C1 segment of cervical spinal cord (tissue), 14 donors: Measurements from ENCODE around the gene RC3H2.

Source experiments
- DNase-seq, 14 donors: peaks; one replicate each; lab custom pipeline; 2025; lab: John Stamatoyannopoulos, UW

The RC3H2 gene, protein sequence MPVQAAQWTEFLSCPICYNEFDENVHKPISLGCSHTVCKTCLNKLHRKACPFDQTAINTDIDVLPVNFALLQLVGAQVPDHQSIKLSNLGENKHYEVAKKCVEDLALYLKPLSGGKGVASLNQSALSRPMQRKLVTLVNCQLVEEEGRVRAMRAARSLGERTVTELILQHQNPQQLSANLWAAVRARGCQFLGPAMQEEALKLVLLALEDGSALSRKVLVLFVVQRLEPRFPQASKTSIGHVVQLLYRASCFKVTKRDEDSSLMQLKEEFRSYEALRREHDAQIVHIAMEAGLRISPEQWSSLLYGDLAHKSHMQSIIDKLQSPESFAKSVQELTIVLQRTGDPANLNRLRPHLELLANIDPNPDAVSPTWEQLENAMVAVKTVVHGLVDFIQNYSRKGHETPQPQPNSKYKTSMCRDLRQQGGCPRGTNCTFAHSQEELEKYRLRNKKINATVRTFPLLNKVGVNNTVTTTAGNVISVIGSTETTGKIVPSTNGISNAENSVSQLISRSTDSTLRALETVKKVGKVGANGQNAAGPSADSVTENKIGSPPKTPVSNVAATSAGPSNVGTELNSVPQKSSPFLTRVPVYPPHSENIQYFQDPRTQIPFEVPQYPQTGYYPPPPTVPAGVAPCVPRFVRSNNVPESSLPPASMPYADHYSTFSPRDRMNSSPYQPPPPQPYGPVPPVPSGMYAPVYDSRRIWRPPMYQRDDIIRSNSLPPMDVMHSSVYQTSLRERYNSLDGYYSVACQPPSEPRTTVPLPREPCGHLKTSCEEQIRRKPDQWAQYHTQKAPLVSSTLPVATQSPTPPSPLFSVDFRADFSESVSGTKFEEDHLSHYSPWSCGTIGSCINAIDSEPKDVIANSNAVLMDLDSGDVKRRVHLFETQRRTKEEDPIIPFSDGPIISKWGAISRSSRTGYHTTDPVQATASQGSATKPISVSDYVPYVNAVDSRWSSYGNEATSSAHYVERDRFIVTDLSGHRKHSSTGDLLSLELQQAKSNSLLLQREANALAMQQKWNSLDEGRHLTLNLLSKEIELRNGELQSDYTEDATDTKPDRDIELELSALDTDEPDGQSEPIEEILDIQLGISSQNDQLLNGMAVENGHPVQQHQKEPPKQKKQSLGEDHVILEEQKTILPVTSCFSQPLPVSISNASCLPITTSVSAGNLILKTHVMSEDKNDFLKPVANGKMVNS

DNA sequence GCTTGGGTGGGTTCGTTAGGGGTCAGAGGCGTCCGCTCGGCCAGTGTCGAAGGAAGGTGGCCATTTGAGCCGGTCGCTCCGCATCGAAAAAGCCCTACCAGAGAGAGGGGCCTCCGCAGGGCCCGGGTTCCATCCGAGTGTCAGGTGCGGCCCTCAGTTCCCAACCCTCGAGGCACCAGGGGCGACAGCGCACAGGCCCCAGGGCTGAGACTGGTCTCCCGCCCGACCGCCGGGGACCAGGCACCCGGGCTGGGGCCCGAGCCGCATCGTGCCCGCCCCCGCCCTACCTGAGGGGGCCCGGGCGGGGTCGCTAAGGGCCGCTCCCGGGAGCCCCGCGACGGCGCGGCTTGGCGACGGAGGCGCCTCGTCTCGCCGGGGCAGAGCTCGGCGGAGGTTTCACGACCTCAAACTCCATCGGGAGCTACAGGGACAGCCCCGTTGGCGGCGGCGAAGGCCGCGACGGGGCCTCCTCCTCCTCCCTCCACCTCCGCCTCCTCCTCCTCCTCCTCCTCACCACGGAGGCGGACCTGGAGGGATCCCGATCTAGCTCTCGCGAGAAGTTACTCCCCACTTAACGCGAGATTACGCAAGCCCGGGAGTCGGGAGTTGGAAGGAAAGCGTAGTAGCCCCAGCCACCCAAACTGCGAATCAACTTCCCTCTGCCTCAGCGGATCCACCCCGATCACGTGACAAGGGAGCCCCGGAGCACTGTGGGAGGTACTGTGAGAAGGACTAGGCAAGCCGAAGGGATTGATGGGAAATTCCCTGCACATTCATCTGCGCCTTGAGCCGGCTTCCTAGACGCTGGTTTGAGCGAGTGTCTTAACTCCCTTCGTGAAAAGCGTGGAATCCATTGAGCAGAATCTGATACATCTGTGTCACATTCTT is at the start of gene RC3H2:
Gene RC3H2, minus strand, starts transcription at position 537 of the 888 bp plus-strand sequence. CDS start 7,850 bp downstream, outside the sequence.
- peak; percentile 89 to 100 (median 98) for DNase-seq

DNA sequence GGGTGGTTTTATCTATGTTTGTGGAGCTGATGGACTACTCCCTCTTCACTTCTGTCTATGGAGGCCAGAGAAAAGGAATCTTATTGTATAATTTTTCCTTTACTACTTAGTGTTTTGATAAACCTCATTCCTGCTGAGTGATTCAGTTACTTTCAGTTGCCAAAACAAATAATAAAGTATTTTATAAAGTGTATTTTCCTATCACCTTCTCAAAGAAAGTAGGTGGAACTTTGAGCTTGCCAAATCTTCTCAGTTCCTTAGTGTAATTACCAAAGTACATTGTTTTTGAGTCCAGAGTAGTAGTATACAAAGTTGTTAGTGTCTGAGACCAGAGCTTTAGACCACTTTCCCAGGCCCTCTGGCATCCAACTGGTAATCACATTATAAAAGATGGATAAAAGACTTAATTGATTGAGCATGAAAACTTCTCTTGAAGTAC is 49.1 kb upstream of the RC3H2 start:
- no peak for DNase-seq

DNA sequence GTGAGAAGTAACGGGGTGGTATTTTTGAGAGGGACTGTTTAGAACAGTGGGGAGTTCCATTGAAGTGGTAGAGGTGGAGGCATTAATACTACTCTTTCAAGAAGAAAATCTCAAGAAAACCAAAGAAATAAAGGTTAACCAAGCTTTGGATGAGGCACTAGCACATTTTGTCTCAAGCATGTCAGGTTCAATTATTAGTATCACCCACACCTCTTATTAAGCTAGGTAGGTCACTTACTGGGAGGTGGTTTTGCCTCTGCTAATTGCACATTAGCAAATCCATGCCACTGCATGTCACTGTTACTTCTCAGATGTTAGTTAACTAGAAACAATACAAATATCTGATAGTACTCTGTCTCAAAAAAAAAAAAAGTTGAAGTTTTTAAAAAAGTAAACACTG is 45.9 kb upstream of the RC3H2 start:
- DNase-seq = no peak

DNA sequence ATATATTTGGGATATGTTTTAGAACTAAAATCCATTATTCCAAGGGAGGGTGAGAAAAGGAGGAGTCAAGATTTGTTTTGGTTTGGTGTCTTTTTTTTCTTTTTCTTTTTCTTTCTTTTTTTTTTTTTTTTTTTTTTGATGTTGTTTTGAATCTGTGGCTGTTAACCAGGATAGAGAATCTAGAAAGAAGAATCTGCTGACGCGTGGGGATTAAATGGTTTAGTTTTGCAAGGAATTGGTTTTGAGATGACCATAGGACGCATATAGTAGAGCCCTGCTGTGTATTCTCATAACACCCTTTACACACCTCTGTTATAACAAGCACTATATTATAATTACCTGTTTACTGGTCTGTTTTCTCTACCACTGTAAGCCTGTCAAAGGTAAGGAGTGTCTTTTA is 45.1 kb upstream of the RC3H2 start:
- DNase-seq = no peak

DNA sequence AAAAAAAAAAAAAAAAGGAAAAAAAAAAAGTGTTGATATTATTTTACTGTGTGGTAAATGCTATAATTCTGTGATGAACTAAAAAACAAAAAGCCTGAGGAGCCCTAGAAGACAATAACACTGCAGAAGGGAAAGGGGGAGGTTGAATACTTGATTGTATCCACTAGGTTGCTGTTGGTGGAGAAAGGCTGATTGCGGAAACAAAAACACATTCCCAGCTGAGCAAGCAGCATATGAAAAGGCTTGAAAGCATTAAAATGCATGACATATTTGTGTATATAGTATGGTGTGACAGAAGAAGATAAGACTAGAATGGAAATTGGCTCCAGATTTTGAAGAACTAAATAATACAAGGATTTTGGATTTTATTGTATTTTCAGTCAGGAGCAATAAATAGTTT is 44.5 kb upstream of the RC3H2 start:
- DNase-seq = no peak

DNA sequence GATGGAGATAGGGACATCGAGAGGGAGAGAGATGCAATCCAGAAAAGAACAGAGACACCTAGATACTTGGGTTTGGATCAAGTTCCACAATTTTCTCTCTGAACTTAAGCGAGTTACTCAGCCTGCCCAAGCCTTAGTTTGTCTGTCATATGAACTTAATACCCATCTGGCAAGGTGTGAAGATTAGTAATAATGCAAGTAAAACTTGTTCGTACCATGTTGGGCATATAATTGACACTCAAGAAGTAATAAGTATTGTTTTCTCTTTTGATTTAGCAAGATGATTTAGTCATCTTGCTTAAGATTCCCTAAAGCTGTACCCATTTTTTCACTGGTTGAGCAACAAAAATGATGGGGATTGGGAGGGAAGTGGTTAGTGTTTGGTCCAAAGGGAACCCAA is 43.2 kb upstream of the RC3H2 start:
- no peak for DNase-seq

DNA sequence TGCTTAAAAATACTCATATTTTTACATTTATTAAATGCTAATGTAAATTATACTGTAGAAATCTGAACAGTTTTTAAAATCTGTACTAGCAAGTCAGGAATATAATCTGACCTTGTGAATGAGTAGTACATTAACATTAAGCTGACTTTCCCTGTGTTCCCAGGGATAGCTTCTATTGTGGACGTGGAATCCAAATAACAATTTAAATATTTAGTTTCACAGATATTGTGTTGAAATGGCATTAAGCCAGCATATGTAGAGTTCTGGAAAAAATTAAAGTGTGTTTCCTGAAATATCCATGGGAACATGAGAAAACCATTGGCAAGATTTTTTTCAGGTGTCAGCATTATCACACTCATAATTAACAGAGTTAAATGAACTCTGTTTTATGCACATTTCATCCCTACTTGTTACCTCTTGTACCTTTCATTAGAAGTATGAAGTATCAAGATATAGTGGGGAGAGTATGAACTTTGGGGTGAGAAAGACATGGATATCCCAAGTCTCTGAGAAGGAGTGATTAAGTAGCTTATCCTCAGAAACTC is 41.4 kb upstream of the RC3H2 start:
- no peak for DNase-seq

DNA sequence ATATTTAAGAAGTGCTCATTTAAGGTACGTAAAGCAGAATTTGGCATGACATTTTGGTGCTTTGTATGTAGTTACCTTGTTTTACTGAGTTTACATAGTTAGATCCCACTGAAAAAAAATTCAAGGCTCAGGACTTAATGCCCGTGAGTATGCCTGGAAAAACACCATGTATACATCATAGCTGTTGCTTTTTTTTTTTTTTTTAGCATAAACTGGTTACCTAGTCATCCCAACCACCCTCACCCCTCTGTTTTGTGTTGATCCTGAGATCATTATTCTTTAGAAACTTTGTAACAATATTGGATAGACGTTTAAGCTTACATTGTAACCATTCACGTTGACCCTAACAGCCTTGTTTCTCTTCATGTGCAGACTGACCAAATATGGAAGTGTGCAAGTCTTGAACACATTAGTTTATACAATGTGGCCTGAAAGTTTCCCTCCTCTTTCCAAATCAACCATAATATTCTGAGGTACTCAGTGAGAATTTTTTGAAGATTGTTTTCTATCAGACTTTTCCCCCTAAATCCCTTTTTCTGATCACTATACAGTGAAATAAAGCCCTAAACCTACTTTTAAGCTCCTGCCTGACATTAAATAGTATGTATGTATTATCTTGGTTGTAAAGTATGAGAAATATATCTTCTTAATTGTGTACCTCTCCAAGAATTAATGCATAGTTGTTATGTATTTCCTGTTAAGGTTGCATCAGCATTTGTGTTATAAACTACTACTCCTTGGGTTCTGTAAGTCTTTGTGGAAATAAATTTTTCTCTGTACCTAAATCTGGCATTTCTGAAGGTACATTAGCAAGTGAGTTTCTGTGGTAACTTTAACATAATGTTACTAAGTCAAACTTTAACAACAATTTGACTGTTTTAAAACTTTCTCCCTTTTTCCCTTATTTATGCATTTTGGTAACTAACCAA is 40.1 kb upstream of the RC3H2 start:
- DNase-seq = no peak

DNA sequence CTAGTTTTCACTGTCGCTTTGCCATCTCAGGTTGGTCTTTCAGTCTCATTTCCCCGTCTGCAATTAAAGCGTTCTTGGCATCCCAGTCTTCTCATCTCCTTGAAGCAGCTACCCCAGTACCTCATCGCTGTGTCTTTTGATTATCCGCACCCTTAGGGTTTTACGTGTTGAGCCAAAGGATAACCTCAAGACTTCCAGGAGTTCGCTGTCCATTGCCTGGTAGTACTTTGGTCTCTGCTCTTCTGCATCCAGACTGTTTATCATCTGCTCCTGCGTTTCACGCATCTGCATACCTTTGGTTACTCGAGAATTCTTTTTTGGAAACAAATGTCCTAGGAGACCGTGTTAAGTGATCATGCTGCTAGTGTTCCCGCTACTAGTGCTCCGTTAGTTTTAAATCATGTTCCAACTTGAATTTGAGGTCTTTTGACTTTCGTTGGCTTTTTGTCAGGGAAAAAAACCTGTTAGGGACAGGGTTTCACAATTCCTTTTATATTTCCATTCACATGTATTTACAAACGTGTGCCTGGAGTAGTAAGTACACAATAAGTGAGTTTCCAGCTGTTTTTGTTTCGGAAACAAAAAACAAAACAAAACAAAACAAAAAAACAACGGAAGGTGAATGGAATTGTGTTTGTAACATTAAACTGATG is 36.5 kb upstream of the RC3H2 start:
- DNase-seq = peak in 2 of 14 donors; percentile 36 to 45

DNA sequence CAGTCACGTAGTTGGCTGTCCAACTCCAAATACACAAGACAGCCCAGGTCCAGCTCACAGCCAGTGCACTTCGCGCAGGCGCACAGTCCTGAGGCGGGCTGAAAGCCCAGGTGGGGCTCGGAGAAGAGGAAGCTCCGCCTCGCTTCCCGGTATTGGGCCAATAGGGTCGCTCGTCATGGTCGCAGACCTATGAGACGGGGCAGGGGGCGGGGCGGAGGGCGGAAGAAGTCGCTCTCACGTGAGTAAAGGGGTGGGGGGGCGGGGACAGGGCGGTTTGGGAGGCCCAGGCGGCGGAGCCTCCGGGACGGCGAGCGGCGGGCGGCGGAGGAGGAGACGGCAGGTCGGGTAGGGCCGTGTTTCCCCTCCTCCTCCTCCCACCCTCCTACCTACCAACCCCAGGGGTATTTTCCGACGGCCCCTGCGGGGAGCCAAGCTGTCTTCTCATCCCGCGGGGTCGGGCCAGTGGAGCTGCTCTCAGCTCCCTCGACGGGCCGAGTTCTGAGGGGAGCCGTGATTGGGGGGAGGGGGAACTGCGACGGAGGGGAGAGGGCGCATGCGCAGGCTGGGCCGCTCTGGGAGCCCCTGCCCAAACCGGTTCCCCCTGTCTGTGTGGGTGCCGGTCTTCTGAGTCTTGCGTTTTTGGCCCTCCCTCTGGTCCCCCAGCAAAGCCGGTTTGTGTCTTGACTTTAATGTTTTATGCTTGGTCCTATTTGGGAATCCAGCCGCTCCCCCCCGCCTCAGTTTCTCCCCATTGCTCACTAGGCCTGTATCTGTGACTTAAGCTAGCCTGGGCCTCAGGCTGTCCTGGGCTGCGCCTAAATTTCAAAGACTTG is 35.8 kb upstream of the RC3H2 start, which contains the start of gene RABGAP1:
Gene RABGAP1, plus strand, starts transcription at position 272 of the 833 bp plus-strand sequence. CDS start 16,040 bp downstream, outside the sequence.
- peak; percentile 80 to 98 (median 96) for DNase-seq

DNA sequence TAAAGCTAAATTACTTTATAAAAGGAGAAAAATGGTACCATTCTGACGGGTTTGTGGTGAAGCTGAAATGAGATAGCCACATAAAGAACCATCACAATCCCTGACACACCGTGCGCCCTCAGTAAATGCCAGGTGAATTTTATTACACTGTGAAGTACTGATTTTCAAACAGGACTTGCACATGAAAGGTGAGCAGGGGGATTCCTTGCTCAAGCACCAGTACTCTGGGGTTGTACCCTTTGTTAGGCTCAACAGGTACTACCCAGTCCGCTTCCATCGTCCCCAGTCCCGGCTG is 35.2 kb upstream of the RC3H2 start:
- DNase-seq = no peak

DNA sequence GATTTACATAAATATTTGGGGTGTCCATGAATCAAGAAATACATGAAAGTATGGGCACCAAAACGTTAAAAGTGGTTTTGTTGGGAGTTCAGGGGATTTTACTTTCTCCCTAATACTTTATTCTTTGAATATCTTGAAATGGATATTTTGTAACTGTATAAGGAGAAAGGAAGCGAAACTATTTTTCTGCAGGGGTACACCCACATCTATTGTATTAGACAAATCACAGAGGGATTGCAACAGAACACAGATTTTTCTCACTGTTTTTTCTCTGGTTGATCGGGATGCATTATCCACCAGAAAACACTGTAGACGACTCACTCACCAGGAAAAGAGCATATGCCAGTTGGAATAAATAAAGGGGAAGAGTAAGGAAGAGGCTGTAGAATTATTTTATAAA is 34.4 kb upstream of the RC3H2 start:
- DNase-seq = no peak

DNA sequence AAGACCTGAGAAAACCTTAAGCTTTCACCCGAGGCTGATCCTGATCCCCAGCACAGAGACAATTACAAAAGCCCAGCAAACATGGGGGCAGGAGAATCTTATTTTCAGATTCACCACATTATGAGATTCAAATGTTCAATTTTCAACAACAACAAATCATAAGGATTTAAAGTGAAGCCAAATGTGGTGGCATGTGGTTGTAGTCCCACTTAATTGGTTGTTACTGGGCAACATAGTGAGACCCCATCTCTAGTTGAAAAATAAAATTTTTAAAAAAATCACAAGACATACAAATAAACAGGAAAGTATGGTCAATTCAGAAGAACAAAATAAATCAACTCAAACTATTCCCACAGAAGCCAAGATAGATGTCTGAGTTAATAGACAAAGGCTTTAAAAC is 31.7 kb upstream of the RC3H2 start:
- DNase-seq = no peak

DNA sequence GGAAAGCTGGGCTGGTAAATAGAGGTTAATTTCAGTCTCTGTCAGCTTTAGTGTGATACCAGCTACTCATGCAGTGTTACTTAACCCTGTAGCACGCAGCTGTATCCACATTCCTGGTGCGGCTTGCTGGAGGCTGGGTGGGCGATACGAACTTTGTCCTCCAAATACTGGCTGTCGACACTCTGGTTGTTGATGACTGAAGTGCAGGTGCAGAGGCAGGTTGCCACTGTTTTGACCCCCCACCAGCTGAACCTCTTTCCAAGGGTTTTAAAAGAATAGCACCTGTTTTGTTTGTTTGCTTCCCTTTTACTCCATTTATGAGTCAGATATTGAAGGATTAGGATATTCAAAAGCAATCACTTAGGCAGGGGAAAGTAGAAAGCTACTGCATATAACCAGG is 31.3 kb upstream of the RC3H2 start:
- DNase-seq = no peak

DNA sequence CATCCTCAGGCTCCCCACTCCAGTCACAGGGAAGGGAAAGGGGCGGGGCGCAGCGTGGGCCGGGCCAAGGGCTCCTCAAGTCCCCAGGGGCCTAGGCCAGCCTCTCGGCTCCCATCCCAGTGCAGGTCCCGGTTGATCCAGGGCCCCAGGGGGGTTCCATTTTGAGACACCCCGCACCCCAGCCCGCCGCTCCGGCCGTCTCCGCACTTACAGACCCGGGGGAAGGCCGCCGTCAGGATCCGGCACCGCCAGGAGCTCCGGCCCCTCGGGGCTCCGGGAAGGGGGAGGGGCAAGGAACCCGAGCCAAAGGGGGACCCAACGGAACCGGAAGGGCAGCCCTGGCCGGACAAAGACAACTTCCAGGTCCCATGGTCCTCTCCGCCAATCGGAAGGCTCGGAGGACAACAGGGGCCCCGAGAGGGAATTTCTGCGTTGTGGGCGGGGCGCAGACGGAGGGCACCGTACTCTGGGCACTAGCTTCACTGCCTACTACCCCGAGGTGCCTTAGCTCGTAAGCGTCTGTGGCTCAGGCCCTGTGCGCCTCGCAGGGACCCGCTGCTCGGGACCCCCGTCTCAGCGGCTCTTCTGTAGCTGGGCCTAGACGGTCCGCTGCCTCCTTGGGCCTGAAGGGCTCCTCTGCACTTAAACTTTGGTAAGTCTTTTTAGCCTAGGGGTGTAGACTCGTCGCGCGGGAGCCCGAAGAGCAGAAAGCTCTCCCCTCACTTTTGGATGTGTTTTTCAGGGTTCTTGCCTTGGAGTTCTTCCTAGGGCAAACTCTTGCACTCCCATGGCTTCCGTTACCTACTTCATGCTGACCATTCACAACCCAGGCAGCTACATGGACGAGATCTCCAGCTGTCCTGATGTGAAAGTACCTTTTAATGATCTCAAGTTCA is 26.3 kb upstream of the RC3H2 start, which contains the start of gene ZBTB26:
Gene ZBTB26, minus strand, starts transcription at position 287 of the 896 bp plus-strand sequence. CDS start 11,578 bp downstream, outside the sequence.
- DNase-seq = peak; percentile 79 to 97 (median 94)

DNA sequence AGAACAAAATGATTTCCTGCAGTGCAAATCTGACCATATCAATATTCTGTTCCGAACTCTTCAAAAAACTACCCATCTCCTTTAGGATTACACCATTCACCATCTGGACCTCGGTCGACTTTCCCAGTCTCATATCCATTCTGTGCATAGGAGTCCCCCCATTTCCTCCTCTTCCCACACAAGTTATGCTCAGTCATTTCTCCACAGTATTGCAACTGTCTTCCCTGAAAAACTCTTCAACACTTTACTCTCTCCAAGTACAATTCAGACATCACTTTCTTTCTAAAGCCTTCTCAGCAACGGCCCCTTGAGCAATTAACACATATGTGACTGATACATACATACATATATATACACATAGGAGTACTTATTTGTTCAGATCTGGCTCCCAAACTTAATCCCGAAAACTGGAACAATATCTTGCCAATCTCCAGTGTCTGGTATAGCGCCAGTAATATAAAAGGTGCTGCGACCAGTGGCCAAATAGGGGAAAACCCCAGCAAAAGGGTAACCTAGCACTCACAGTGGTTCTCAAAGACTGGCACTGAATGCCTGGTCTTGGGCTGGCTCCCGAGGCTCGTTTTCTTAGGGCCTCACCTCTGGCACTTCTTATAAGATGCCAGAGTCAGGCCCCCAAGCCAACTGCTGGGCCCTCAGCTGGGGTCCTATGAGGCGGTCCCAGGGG is 25.5 kb upstream of the RC3H2 start:
- DNase-seq = peak in 1 of 14 donors; percentile 29
